GM19099 (cell line): ENCODE results near the gene QRICH1.

Experiments used
- POLR2A ChIP-seq: IDR thresholded peaks from 3 replicates; pipeline ENCODE4 v1.6.1; 2011; ENCODE audit warnings: low read depth; ENCODE audit not compliant: insufficient read length; ENCODE audit errors: extremely low read depth

Gene QRICH1

GRCh38 chr3:49093853-49094767, at the start of gene QRICH1:
Gene QRICH1, minus strand, starts transcription at chr3:49094071. Its CDS starts 17,054 bp downstream, at chr3:49077017.
- peak; percentile 89 for TF ChIP-seq POLR2A

GRCh38 chr3:49140080-49140479, 46.2 kb upstream of the QRICH1 start:
- TF ChIP-seq POLR2A = no peak

DNA sequence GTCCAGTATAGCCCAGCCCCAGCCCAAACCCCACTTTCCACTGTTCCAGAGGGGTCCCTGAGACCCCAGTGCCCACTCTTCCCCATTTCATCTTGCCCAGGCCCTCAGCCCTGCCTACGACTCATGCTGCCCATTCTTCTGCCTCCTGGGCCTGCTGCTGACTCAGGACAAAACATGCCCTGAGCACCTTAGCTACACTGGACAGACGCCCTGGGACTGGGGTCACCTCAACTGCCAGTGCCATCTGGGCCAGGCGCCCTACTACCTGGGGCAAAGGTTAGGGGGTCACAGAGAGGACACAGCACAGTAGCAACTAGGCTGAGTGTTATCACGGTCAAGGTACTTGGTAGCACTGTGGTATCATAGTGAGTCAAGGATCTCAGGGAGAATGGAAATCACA, 41.6 kb upstream of the QRICH1 start:
- TF ChIP-seq POLR2A = no peak

- TF ChIP-seq POLR2A = no peak
These were observed 40.8 kb upstream of the QRICH1 start for GRCh38 chr3:49134471-49135265.

GRCh38 chr3:49133226-49133951, 39.5 kb upstream of the QRICH1 start:
- no peak for TF ChIP-seq POLR2A

GRCh38 chr3:49132437-49133225, 38.8 kb upstream of the QRICH1 start, which contains the start of gene LAMB2:
Gene LAMB2, minus strand, starts transcription at chr3:49133050. Its CDS starts 183 bp downstream, at chr3:49132867.
- no peak for TF ChIP-seq POLR2A

GRCh38 chr3:49132073-49132436, 38.2 kb upstream of the QRICH1 start:
- no peak for TF ChIP-seq POLR2A

DNA sequence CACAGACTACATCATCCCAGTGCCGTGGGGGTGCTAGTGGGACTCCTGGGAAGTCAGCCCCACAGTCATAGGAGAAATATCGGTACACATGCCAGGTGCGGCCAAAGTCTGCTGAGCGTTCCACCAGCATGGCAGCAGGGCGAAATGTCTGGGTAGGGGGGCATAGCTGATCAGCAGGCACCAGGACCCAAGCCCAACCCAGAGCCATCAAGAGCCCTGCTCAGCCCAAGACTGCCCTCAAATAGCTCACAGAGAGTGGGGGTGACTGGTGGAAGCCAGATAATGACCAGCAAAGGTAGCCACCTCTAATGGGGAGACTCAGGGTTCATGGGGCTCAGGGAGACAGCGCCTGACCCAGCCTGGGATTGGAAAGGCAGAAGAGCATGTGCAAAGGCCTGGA, 37.7 kb upstream of the QRICH1 start:
- no peak for TF ChIP-seq POLR2A

GRCh38 chr3:49131040-49131439, 37.2 kb upstream of the QRICH1 start:
- no peak for TF ChIP-seq POLR2A

DNA sequence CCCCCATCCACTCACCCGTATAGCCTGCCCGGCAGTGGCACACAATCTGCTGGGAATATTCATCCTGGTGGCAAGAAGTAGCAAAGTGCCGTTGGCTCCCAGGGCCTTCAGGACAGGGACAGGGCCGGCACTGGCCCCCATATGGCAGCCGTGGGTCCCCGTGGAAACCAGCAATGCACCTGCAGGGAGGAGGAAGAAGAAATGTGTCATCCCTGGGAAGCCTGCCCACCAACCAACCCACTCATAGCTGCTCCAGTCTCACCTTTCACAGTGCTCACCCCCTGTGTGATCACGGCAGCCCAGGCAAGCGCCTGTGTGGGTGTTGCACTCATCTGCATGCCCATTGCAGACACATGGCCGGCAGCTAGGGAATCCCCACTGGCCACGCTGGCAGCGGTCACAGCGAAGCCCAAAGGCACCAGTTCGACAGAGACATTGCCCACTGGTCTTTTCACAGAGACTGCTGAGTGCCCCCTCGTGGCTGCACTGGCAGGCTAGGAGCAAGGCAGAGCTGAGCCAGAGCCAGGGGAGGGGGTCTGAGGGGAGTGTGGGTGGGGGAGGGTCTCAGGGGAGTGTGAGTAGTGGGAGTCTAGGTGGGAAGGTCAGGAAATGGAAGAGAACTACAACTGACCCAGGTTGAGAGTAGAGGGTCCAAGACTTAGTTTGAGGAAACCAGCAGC, 31.3 kb upstream of the QRICH1 start:
- no peak for TF ChIP-seq POLR2A

- no peak for TF ChIP-seq POLR2A
These were observed 30.3 kb upstream of the QRICH1 start for GRCh38 chr3:49124203-49124602.

- TF ChIP-seq POLR2A = no peak
These were observed 29.8 kb upstream of the QRICH1 start for GRCh38 chr3:49123687-49124086.

DNA sequence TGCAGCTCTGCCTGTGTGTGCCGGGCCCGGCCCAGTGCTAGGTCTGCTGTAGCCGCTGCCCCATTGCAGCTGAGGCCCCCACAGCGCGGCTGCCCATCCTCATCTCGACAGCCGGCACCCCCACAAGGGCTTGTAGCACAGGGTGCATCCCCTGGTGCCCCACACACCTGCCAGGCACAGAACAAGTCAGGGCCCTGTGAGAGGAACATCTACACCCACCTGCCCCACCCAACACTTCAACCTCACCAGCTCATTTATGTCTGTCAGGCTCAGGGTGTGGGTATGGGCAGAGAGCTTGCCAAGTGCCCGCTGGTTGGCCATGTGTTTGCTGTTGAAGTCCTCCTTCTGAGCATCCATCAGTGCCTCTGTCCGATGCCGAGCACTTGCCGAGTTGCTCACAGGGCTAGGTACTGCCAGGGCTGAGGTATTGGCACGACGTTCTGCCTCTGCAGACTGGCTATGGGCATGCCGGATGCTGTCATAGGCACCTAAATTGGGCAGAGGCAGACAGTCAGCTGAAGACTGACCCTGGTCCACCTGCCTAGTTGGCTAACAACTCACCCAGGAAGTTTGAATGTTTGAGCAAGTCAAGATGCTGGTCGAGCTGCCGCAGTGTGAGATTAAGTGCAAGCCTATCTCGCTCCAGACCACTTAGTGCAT, 29.1 kb upstream of the QRICH1 start:
- TF ChIP-seq POLR2A = no peak
